ENCODE data around the gene MRPL1. TPM values are rescaled to one million over a fixed set of nuclear protein-coding genes. Genes with fewer than 3 reads are reported as not detected.

MRPL1 gene
- total RNA-seq: 10 to 100 TPM; 12.8 to 28.2 (median 17.2) TPM

GRCh38 chr4:77862478-77863216, at the start of gene MRPL1:
MRPL1 (plus strand) TSS chr4:77862830; CDS start chr4:77862849, 19 bp downstream.
- intact Hi-C loops (cut with DNase I; ENCODE audit: low total_unique reads): no loop called here

GRCh38 chr4:77815636-77816035, 47.0 kb upstream of the MRPL1 start:
- H3K4me3 ChIP-seq (ENCODE audit: low read depth, poor library complexity, severe bottlenecking): no peak overlapping the region
- TF ChIP-seq POLR2A (IDR thresholded peaks at IDR 0.05) (no peak), CTCF (IDR thresholded peaks at IDR 0.05) (no peak)
- no peak for DNase-seq (ENCODE audit: low spot score in 2 of 2)
- intact Hi-C loops (cut with DNase I; ENCODE audit: low total_unique reads): no loop called here

More at GRCh38 chr4:77862478-77863216, at the start of gene MRPL1:
- WGBS, 2 donors: 0% methylated on average over 33 of the region's 33 CpGs
- TF ChIP-seq POLR2A (IDR thresholded peaks at IDR 0.05): no peak
- TF ChIP-seq CTCF (IDR thresholded peaks at IDR 0.05): no peak
- peak; percentile 93 to 97 for DNase-seq (ENCODE audit: low spot score in 2 of 2)
- peak within 1 kb of the TSS; percentile 75 for H3K4me3 ChIP-seq (ENCODE audit: low read depth, poor library complexity, severe bottlenecking)

- DNase-seq (ENCODE audit: low spot score in 2 of 2): no peak
These were observed 46.1 kb upstream of the MRPL1 start for GRCh38 chr4:77816546-77816945.

GRCh38 chr4:77817304-77818072, 45.1 kb upstream of the MRPL1 start:
- WGBS, 2 donors: 27 to 28% methylated on average over 8 of the region's 8 CpGs
- TF ChIP-seq POLR2A (IDR thresholded peaks at IDR 0.05) (no peak), CTCF (IDR thresholded peaks at IDR 0.05) (no peak)
- no peak overlapping the region for H3K4me3 ChIP-seq (ENCODE audit: low read depth, poor library complexity, severe bottlenecking)
- intact Hi-C loops (cut with DNase I; ENCODE audit: low total_unique reads): no loop called here
- no peak for DNase-seq (ENCODE audit: low spot score in 2 of 2)

More at GRCh38 chr4:77816546-77816945, 46.1 kb upstream of the MRPL1 start:
- intact Hi-C loops (cut with DNase I; ENCODE audit: low total_unique reads): no loop called here
- TF ChIP-seq POLR2A (IDR thresholded peaks at IDR 0.05) (no peak), CTCF (IDR thresholded peaks at IDR 0.05) (no peak)
- WGBS, 2 donors: 79 to 86% methylated on average over 2 of the region's 2 CpGs
- no peak overlapping the region for H3K4me3 ChIP-seq (ENCODE audit: low read depth, poor library complexity, severe bottlenecking)

- intact Hi-C loops (cut with DNase I; ENCODE audit: low total_unique reads): no loop called here
These were observed 44.5 kb upstream of the MRPL1 start for GRCh38 chr4:77818073-77818601.

More at GRCh38 chr4:77818073-77818601, 44.5 kb upstream of the MRPL1 start:
- TF ChIP-seq CTCF (IDR thresholded peaks at IDR 0.05) (no peak), POLR2A (IDR thresholded peaks at IDR 0.05) (no peak)
- 0 to 1% methylated on average over 13 of the region's 13 CpGs for WGBS, 2 donors
- peak; percentile 79 to 93 for DNase-seq (ENCODE audit: low spot score in 2 of 2)
- peak overlapping the region; percentile 96 for H3K4me3 ChIP-seq (ENCODE audit: low read depth, poor library complexity, severe bottlenecking)

Measured in lower leg skin (tissue), 4 donors.